ENCODE data around the gene CECR2. TPM values are rescaled to one million over a fixed set of nuclear protein-coding genes. Genes with fewer than 3 reads are reported as not detected.

CECR2 gene
- total and polyA plus RNA-seq, 2 of the 8 experiments (the other 6 are each of a cell fraction or from before 2014, with no cell fraction given) = 18.3 to 123 TPM

GRCh38 chr22:17501679-17502285, 132.5 kb downstream of the CECR2 start:
- ChIA-PET POLR2A (ENCODE audit: partially characterized antibody) (interaction anchor here (1.2 to 1.3 kb wide), 2 partner anchors 115 to 326 kb away, joined by 3 to 4 read pairs; no protein-coding TSS in a partner anchor), CTCF (ENCODE audit: partially characterized antibody) (interaction anchor here (0.6 to 2.8 kb wide), 55 partner anchors 9 to 448 kb away, joined by 3 to 24 read pairs (median 4); partner anchors contain the start of genes CECR2 and HDHD5)
- Histone ChIP-seq H4K20me1 (replicated peaks in 1 of 2; ENCODE audit: control insufficient read depth in 1 of 2, insufficient read depth in 2 of 2, low read length in 2 of 2) (peaks cover 4 to 7% of the 10 kb centered on the region in 2 experiments), H3K4ac (replicated peaks; ENCODE audit: insufficient read length, low read depth, low read length) (no peak overlapping the region), H2AK5ac (ENCODE audit: low read depth, low read length) (no peak overlapping the region), H4K91ac (replicated peaks; ENCODE audit: insufficient read length, low read length) (no peak overlapping the region), H3K9me3 (ENCODE audit: insufficient read depth in 2 of 2, low read depth in 1 of 2, low read length in 1 of 2) (no peaks in the 10 kb centered on the region), H3K56ac (replicated peaks; ENCODE audit: insufficient read length, low read depth, low read length) (no peak overlapping the region), H3K27me3 (replicated peaks in 1 of 4; ENCODE audit: control insufficient read depth in 3 of 4, extremely low read depth in 1 of 4, insufficient read depth in 3 of 4, low read length in 3 of 4) (no peaks in the 10 kb centered on the region), H2BK12ac (ENCODE audit: low read depth, low read length) (no peak overlapping the region), H3K9ac (replicated peaks in 1 of 4; ENCODE audit: extremely low read depth in 1 of 4, low read depth in 3 of 4, low read length in 3 of 4) (no peak overlapping the region), H3K79me1 (ENCODE audit: low read depth, low read length) (no peaks in the 10 kb centered on the region), H2BK20ac (ENCODE audit: low read length) (no peak overlapping the region), H3K23ac (ENCODE audit: insufficient read length) (no peak overlapping the region), H3K4me3 (ENCODE audit: extremely low read depth in 1 of 4, insufficient read depth in 2 of 4, low read depth in 3 of 4, low read length in 4 of 4) (no peak overlapping the region), H3K79me2 (ENCODE audit: control insufficient read depth in 1 of 2, insufficient read depth in 2 of 2, low read length in 2 of 2) (peaks cover 3 to 24% of the 10 kb centered on the region in 2 experiments; a peak in 3 of 4 replicates), H3K14ac (ENCODE audit: insufficient read length) (no peak overlapping the region), H2BK120ac (replicated peaks; ENCODE audit: low read depth, low read length) (no peak overlapping the region), H3K36me3 (ENCODE audit: control insufficient read depth in 2 of 4, insufficient read depth in 4 of 4, low read length in 3 of 4) (peaks cover 26 to 66% (median 48%) of the 10 kb centered on the region in 4 experiments), H2BK15ac (ENCODE audit: low read length) (no peak overlapping the region), H3K4me2 (ENCODE audit: insufficient read depth in 1 of 2, low read depth in 2 of 2, low read length in 2 of 2) (no peak overlapping the region), H2BK5ac (ENCODE audit: low read depth, low read length) (no peak overlapping the region), H4K8ac (ENCODE audit: extremely low read depth, insufficient read depth, low read length) (no peak overlapping the region), H3K18ac (ENCODE audit: extremely low read depth, low read length) (no peak overlapping the region), H4K5ac (ENCODE audit: insufficient read length, low read depth, low read length) (no peak overlapping the region), H3K27ac (ENCODE audit: low read depth, low read length) (no peak overlapping the region), H3K4me1 (replicated peaks in 1 of 4; ENCODE audit: control insufficient read depth in 3 of 4, insufficient read depth in 4 of 4, low read length in 3 of 4) (no peaks in the 10 kb centered on the region), H3K23me2 (ENCODE audit: low read depth, low read length) (no peaks in the 10 kb centered on the region), H2AFZ (ENCODE audit: low read length) (no peak overlapping the region)
- DNase-seq (ENCODE audit: low read depth in 1 of 2, low spot score in 2 of 2) (no peak), FAIRE-seq (peak; percentile 84)
- TF ChIP-seq TAF1 (IDR thresholded peaks at IDR 0.05; ENCODE audit: low read depth, low read length) (no peak), RAD21 (IDR thresholded peaks at IDR 0.05 in 1 of 2, conservative IDR thresholded peaks at IDR 0.05 in 1 of 2; ENCODE audit: low read depth in 2 of 2, low read length in 2 of 2) (peak; percentile 90 to 91), CTCF (IDR thresholded peaks at IDR 0.05; ENCODE audit: control extremely low read depth in 1 of 3, insufficient read depth in 1 of 3, low read depth in 1 of 3, low read length in 3 of 3) (peak in 2 of 3 experiments; percentile 52 to 63; a peak in 2 of 4 replicates)
- 82% methylated on average over 12 of the region's 12 CpGs; no CpG with 5 or more reads in 1 of the 2 experiments for WGBS, 2 experiments (ENCODE audit: extremely low coverage in 1 of 2, insufficient coverage in 1 of 2, insufficient read length in 1 of 2, insufficient replicate concordance in 2 of 2, low coverage in 1 of 2, low lambda C conversion rate in 2 of 2, missing lambda C conversion rate in 1 of 2)
